Loucy (cell line): ENCODE data around the gene CBX8.

Experiments used
- EZH2phosphoT487 ChIP-seq: fragments of 200-600 bp; IDR thresholded peaks from 2 replicates; pipeline ENCODE4 v1.6.1; 2018; ENCODE audit warnings: antibody characterized with exemption, mild to moderate bottlenecking, moderate library complexity, borderline replicate concordance
- TF ChIP-seq, protein P1 (sequence below): fragments of 200-600 bp; sonication (generic); conservative IDR thresholded peaks from 2 replicates; pipeline ENCODE4 v1.5.1; 2014; ENCODE audit warnings: mild to moderate bottlenecking, antibody characterized with exemption, low read length

DNA sequence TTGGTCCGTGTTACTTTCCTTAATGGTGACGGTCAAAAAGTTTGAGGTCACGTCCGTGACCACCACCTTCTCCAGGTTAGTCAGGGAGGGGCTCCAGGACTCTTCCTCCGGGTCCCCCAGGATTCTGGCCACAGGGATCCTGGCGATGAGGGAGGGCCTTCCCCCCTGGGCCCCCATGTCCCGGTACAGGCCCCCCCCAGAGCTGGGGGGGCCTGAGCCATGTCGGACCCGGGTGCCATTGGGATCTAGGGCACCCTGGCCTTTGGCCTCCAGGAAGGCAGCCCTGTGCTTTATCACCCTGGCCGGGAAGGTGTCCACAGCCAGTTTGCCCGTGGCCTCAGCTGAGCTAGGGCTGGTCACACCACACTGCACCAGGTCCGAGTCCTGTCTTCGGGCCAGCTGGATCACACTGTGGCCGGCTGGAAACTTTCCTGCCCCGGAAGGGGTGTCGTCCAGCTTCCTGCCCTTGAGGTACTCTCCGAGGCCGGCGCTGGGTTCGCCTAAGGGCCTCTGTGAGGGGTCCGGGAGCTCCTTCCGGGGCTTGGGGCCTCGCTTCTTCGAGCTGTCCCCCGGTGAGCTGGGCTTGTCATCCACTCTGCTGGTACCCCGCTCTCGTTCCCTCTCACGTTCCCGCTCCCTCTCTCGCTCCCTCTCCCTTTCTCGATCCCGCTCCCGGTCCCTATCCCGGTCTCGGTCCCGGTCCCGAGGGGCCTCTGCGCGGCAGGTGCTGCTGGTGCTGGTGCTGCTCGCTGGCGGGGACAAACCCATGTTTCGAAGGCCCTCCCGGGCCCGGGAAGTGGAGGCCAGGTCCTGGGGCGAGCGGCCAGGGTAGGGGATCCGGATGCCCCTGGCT lies 2.0 kb downstream of the CBX8 start:
- no peak for TF ChIP-seq EZH2phosphoT487
- TF ChIP-seq, protein P1, sequence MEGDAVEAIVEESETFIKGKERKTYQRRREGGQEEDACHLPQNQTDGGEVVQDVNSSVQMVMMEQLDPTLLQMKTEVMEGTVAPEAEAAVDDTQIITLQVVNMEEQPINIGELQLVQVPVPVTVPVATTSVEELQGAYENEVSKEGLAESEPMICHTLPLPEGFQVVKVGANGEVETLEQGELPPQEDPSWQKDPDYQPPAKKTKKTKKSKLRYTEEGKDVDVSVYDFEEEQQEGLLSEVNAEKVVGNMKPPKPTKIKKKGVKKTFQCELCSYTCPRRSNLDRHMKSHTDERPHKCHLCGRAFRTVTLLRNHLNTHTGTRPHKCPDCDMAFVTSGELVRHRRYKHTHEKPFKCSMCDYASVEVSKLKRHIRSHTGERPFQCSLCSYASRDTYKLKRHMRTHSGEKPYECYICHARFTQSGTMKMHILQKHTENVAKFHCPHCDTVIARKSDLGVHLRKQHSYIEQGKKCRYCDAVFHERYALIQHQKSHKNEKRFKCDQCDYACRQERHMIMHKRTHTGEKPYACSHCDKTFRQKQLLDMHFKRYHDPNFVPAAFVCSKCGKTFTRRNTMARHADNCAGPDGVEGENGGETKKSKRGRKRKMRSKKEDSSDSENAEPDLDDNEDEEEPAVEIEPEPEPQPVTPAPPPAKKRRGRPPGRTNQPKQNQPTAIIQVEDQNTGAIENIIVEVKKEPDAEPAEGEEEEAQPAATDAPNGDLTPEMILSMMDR = no peak
